HEK293T (cell line): ENCODE data around the gene PPP2R5D.

Source experiments
- ARNT ChIP-seq: fragments of 450-650 bp; IDR thresholded peaks from 2 replicates; pipeline ENCODE4 v1.6.1; 2017; ENCODE audit warnings: mild to moderate bottlenecking
- BHLHE40 ChIP-seq: fragments of 450-650 bp; IDR thresholded peaks from 2 replicates; pipeline ENCODE4 v1.6.1; 2016; ENCODE audit warnings: mild to moderate bottlenecking, moderate library complexity, borderline replicate concordance
- ELF4 ChIP-seq: fragments of 450-650 bp; IDR thresholded peaks from 2 replicates; pipeline ENCODE4 v1.6.1; 2017; ENCODE audit warnings: antibody characterized with exemption
- FOXA1 ChIP-seq: fragments of 450-650 bp; IDR thresholded peaks from 2 replicates; pipeline ENCODE4 v1.6.1; 2016; ENCODE audit warnings: mild to moderate bottlenecking
- FOXK2 ChIP-seq: fragments of 450-650 bp; IDR thresholded peaks from 2 replicates; pipeline ENCODE4 v1.6.1; 2016; ENCODE audit warnings: mild to moderate bottlenecking
- FOXM1 ChIP-seq: fragments of 450-650 bp; IDR thresholded peaks from 2 replicates; pipeline ENCODE4 v1.6.1; 2017; ENCODE audit warnings: mild to moderate bottlenecking, borderline replicate concordance
- HDGF ChIP-seq: fragments of 450-650 bp; IDR thresholded peaks from 2 replicates; pipeline ENCODE4 v1.6.1; 2017; ENCODE audit warnings: antibody characterized with exemption, borderline replicate concordance
- NFRKB ChIP-seq: fragments of 450-650 bp; IDR thresholded peaks from 2 replicates; pipeline ENCODE4 v1.6.1; 2016; ENCODE audit warnings: mild to moderate bottlenecking, moderate library complexity
- SP1 ChIP-seq: fragments of 450-650 bp; IDR thresholded peaks from 2 replicates; pipeline ENCODE4 v1.6.1; 2017
- SUZ12 ChIP-seq: fragments of 450-650 bp; IDR thresholded peaks from 2 replicates; pipeline ENCODE4 v1.6.1; 2016; ENCODE audit warnings: mild to moderate bottlenecking
- TARDBP ChIP-seq: fragments of 450-650 bp; IDR thresholded peaks from 2 replicates; pipeline ENCODE4 v1.6.1; 2016
- ZNF384 ChIP-seq: fragments of 450-650 bp; IDR thresholded peaks from 2 replicates; pipeline ENCODE4 v1.6.1; 2016
- TF ChIP-seq, protein P1 (sequence below): fragments of 450-650 bp; IDR thresholded peaks from 2 replicates; pipeline ENCODE4 v1.6.1; 2016

DNA sequence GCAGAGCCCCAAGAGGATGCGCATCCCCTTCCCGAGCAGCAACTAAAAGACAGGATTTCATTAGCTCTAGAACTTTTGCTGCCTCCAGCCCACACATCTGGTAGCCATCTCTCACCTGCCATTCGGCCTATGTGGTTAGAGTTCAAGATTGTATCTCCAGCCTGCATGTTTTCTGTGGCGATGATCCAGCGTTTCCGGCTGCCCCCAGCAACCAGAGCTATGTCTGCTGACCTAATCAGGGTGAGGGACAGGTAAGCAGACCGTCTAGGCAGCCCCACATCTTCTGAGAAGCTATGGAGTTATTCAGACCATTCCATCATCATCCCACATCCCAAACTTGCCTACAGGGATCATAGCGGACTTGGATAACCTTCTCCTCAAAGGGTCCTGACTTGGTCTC, 71.6 kb downstream of the PPP2R5D start:
- TF ChIP-seq ELF4 (no peak), SUZ12 (no peak), BHLHE40 (no peak), SP1 (no peak), NFRKB (no peak), ZNF384 (no peak), FOXK2 (no peak), FOXM1 (no peak), HDGF (no peak), FOXA1 (no peak), ARNT (no peak), TARDBP (no peak)
- TF ChIP-seq, protein P1, sequence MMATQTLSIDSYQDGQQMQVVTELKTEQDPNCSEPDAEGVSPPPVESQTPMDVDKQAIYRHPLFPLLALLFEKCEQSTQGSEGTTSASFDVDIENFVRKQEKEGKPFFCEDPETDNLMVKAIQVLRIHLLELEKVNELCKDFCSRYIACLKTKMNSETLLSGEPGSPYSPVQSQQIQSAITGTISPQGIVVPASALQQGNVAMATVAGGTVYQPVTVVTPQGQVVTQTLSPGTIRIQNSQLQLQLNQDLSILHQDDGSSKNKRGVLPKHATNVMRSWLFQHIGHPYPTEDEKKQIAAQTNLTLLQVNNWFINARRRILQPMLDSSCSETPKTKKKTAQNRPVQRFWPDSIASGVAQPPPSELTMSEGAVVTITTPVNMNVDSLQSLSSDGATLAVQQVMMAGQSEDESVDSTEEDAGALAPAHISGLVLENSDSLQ, result no peak
